Upper lobe of left lung (tissue), 6 donors: ENCODE data around the gene AKIRIN2. TPM values are rescaled to one million over a fixed set of nuclear protein-coding genes. Genes with fewer than 3 reads are reported as not detected.
A peak's percentile ranks its signal among the peaks of the same experiment; 100 is the strongest.

Experiments
- ATAC-seq, 2 donors: fragments of 200-7000 bp; cut with Tn5 transposase; one replicate each; pipeline ENCODE4 v1.9.1; 2022; ENCODE audit warnings: mild to moderate bottlenecking in 2 of 2, moderate library complexity in 2 of 2; ENCODE audit not compliant: low FRiP score in 2 of 2
- DNase-seq, 2 donors: peaks; one replicate each; pipeline ENCODE4 v3.0.0-alpha.2; 2019 to 2020
- H3K27ac ChIP-seq, 4 donors: fragments of 200-600 bp; sonication (generic); one replicate each; pipeline ENCODE4 v1.5.1; 2016 to 2019
- H3K27me3 ChIP-seq, 4 donors: fragments of 200-600 bp; sonication (generic); one replicate each; pipeline ENCODE4 v1.5.1; 2017 to 2019
- H3K36me3 ChIP-seq, 4 donors: fragments of 200-600 bp; sonication (generic); one replicate each; pipeline ENCODE4 v1.5.1; 2016 to 2019
- H3K4me1 ChIP-seq, 4 donors: fragments of 200-600 bp; sonication (generic); one replicate each; pipeline ENCODE4 v1.5.1; 2018 to 2019
- H3K4me3 ChIP-seq, 4 donors: fragments of 200-600 bp; sonication (generic); one replicate each; pipeline ENCODE4 v1.5.1; 2017 to 2019; ENCODE audit warnings: mild to moderate bottlenecking in 2 of 4, moderate library complexity in 1 of 4
- H3K9me3 ChIP-seq, 4 donors: fragments of 200-600 bp; sonication (generic); one replicate each; pipeline ENCODE4 v1.5.1; 2018 to 2019
- CTCF ChIP-seq, 6 experiments: fragments of 450-650 bp in 4 of 6; fragments of 200-600 bp in 2 of 6; sonication (generic) in 2 of 6; IDR thresholded peaks; one replicate each; pipeline ENCODE4 v1.5.1; 2016 to 2019; ENCODE audit warnings: antibody characterized with exemption in 6 of 6
- EP300 ChIP-seq, 4 donors: sonication (generic); formaldehyde crosslinking; IDR thresholded peaks; one replicate each; pipeline ENCODE4 v1.5.1; 2017; ENCODE audit warnings: antibody characterized with exemption in 4 of 4, control low read depth in 2 of 4
- POLR2A ChIP-seq, 4 donors: fragments of 450-650 bp; IDR thresholded peaks; one replicate each; pipeline ENCODE4 v1.5.1; 2016 to 2017; ENCODE audit warnings: antibody characterized with exemption in 4 of 4, mild to moderate bottlenecking in 2 of 4
- POLR2AphosphoS5 ChIP-seq, 2 donors: sonication (generic); formaldehyde crosslinking; IDR thresholded peaks; one replicate each; pipeline ENCODE4 v1.5.1; 2017; ENCODE audit warnings: antibody characterized with exemption in 2 of 2
- WGBS, 2 donors: methylation state at CpG; one replicate each; pipeline ENCODE4 v1.1.5; 2017 to 2018; 5-methylcytosine and 5-hydroxymethylcytosine counted together
- total RNA-seq, 6 donors: library from RNA; depleted of rRNA in 4 of 6; stranded (reverse); fragments of >200 nt in 4 of 6; gene quantifications; one replicate each; pipeline versions ENCODE4 v1.1.0 to v1.2.1, GENCODE V29; 2016 to 2021
- donor health status: DM: no; HTN: no; CAD: no; lungs with moderate emphysema.
- donor health status: DM: no; HTN: yes; CAD: no; lungs with severe emphysema.

Gene AKIRIN2
- total RNA-seq, 6 donors from 2014 or later = 42.3 to 87.0 (median 57.2) TPM

- H3K4me3 ChIP-seq = no peak overlapping the region
Measured at GRCh38 chr6:87663434-87663833, 38.6 kb downstream of the AKIRIN2 start.

GRCh38 chr6:87661503-87661902 lies 40.5 kb downstream of the AKIRIN2 start:
- ATAC-seq (no peak), DNase-seq (no peak)
- TF ChIP-seq POLR2A (IDR thresholded peaks at IDR 0.05) = no peak
- no peak for TF ChIP-seq CTCF (IDR thresholded peaks at IDR 0.05)
- no peak for TF ChIP-seq POLR2AphosphoS5 (IDR thresholded peaks at IDR 0.05)
- TF ChIP-seq EP300 (IDR thresholded peaks at IDR 0.05) = no peak
- Histone ChIP-seq H3K36me3 (peaks cover 0 to 16% (median 0%) of the 10 kb centered on the region in 4 donors), H3K27ac (no peak overlapping the region), H3K9me3 (no peaks in the 10 kb centered on the region), H3K4me3 (no peak overlapping the region), H3K4me1 (no peaks in the 10 kb centered on the region), H3K27me3 (no peaks in the 10 kb centered on the region)
- WGBS, 2 donors = 63 to 72% methylated on average over 1 of the region's 1 CpG

More at GRCh38 chr6:87663434-87663833, 38.6 kb downstream of the AKIRIN2 start:
- Histone ChIP-seq H3K27ac (no peak overlapping the region), H3K4me1 (no peaks in the 10 kb centered on the region), H3K27me3 (no peaks in the 10 kb centered on the region), H3K9me3 (no peaks in the 10 kb centered on the region), H3K36me3 (peaks cover 0 to 8% (median 0%) of the 10 kb centered on the region in 4 donors)
- TF ChIP-seq CTCF (IDR thresholded peaks at IDR 0.05) = no peak
- no peak for TF ChIP-seq POLR2AphosphoS5 (IDR thresholded peaks at IDR 0.05)
- TF ChIP-seq EP300 (IDR thresholded peaks at IDR 0.05) = no peak
- TF ChIP-seq POLR2A (IDR thresholded peaks at IDR 0.05) = no peak
- ATAC-seq (no peak), DNase-seq (no peak)
- 59 to 60% methylated on average over 2 of the region's 2 CpGs for WGBS, 2 donors

- Histone ChIP-seq H3K36me3 (peaks cover 0 to 16% (median 0%) of the 10 kb centered on the region in 4 donors), H3K4me3 (no peak overlapping the region), H3K27me3 (no peaks in the 10 kb centered on the region), H3K4me1 (no peaks in the 10 kb centered on the region), H3K27ac (no peak overlapping the region), H3K9me3 (no peaks in the 10 kb centered on the region)
- no peak for TF ChIP-seq POLR2A (IDR thresholded peaks at IDR 0.05)
- TF ChIP-seq EP300 (IDR thresholded peaks at IDR 0.05) = no peak
- no peak for TF ChIP-seq POLR2AphosphoS5 (IDR thresholded peaks at IDR 0.05)
- TF ChIP-seq CTCF (IDR thresholded peaks at IDR 0.05) = no peak
- DNase-seq (no peak), ATAC-seq (no peak)
- WGBS, 2 donors = 90 to 97% methylated on average over 1 of the region's 1 CpG
Measured at GRCh38 chr6:87661016-87661415, 41.0 kb downstream of the AKIRIN2 start.

GRCh38 chr6:87660226-87660911 lies 41.7 kb downstream of the AKIRIN2 start:
- no peaks in the 10 kb centered on the region for H3K9me3 ChIP-seq
- H3K27ac ChIP-seq = no peak overlapping the region
- DNase-seq (no peak), ATAC-seq (peak in 1 of 2 donors; percentile 42)
- H3K4me1 ChIP-seq = no peaks in the 10 kb centered on the region
- peaks cover 0 to 16% (median 0%) of the 10 kb centered on the region in 4 donors for H3K36me3 ChIP-seq
- no peak overlapping the region for H3K4me3 ChIP-seq
- no peaks in the 10 kb centered on the region for H3K27me3 ChIP-seq
- TF ChIP-seq EP300 (IDR thresholded peaks at IDR 0.05) (no peak), CTCF (IDR thresholded peaks at IDR 0.05) (no peak), POLR2A (IDR thresholded peaks at IDR 0.05) (no peak), POLR2AphosphoS5 (IDR thresholded peaks at IDR 0.05) (no peak)

- no peak for DNase-seq
- Histone ChIP-seq H3K9me3 (no peaks in the 10 kb centered on the region), H3K4me3 (no peak overlapping the region), H3K36me3 (peaks cover 0 to 20% (median 3%) of the 10 kb centered on the region in 4 donors), H3K4me1 (no peaks in the 10 kb centered on the region), H3K27me3 (no peaks in the 10 kb centered on the region), H3K27ac (no peak overlapping the region)
- TF ChIP-seq CTCF (IDR thresholded peaks at IDR 0.05) = no peak
- TF ChIP-seq EP300 (IDR thresholded peaks at IDR 0.05) = no peak
- TF ChIP-seq POLR2AphosphoS5 (IDR thresholded peaks at IDR 0.05) = no peak
- TF ChIP-seq POLR2A (IDR thresholded peaks at IDR 0.05) = no peak
- ATAC-seq = no peak
Measured at GRCh38 chr6:87658516-87658915, 43.5 kb downstream of the AKIRIN2 start.
